Mesodermal cell (in vitro differentiated cells): ENCODE measurements around the gene MED12L.

Source experiments
- H3K27ac ChIP-seq: 2 replicates; pipeline ENCODE4 v1.7.0; 2013; ENCODE audit warnings: mild to moderate bottlenecking, low read depth, low read length, moderate library complexity; ENCODE audit not compliant: severe bottlenecking
- H3K36me3 ChIP-seq: 2 replicates; pipeline ENCODE4 v1.7.1; 2013; ENCODE audit warnings: mild to moderate bottlenecking, low read length, moderate library complexity; ENCODE audit not compliant: control insufficient read depth, insufficient read depth
- H3K4me1 ChIP-seq: one replicate; pipeline ENCODE4 v1.7.1; 2013; ENCODE audit warnings: mild to moderate bottlenecking, low read length; ENCODE audit not compliant: insufficient read depth, control insufficient read depth, poor library complexity, severe bottlenecking
- H3K4me3 ChIP-seq: 2 replicates; pipeline ENCODE4 v1.7.0; 2013; ENCODE audit warnings: low read length, control low read depth, mild to moderate bottlenecking; ENCODE audit not compliant: insufficient read depth, poor library complexity, severe bottlenecking; ENCODE audit errors: extremely low read depth
- H3K9me3 ChIP-seq: 2 replicates; pipeline ENCODE4 v1.7.1; 2013; ENCODE audit warnings: mild to moderate bottlenecking, low read length, moderate library complexity; ENCODE audit not compliant: control insufficient read depth
- WGBS, 2 experiments: methylation state at CpG; one replicate each; pipeline ENCODE4 v1.1.5; 2013; ENCODE audit warnings: missing lambda C conversion rate in 2 of 2; ENCODE audit not compliant: insufficient coverage in 2 of 2; 5-methylcytosine and 5-hydroxymethylcytosine counted together

The MED12L gene

DNA sequence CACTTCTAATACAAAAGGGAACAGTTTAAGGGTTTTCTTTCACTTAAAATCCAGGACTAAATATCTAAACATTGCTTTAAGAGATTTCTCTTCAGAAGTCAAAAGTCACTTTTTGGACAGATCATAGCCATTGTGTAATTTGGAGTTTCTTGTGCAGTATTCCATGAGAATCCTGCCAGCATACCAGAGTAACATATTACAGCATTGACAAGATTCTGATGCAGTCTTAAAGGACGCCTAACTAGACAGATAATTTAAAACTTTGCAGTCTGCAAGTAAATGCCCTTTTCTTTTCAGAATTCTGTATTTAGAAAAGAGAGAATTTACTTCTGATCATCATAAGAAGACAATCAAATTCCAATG, 392.9 kb downstream of the MED12L start:
- H3K27ac ChIP-seq = no peak overlapping the region
- H3K9me3 ChIP-seq = peaks cover 5% of the 10 kb centered on the region
- 100% methylated on average over 1 of the region's 1 CpG; no CpG with 5 or more reads in 1 of the 2 experiments for WGBS, 2 experiments
- no peak overlapping the region for H3K4me3 ChIP-seq
- H3K4me1 ChIP-seq = peaks cover 4% of the 10 kb centered on the region
- H3K36me3 ChIP-seq = no peaks in the 10 kb centered on the region

DNA sequence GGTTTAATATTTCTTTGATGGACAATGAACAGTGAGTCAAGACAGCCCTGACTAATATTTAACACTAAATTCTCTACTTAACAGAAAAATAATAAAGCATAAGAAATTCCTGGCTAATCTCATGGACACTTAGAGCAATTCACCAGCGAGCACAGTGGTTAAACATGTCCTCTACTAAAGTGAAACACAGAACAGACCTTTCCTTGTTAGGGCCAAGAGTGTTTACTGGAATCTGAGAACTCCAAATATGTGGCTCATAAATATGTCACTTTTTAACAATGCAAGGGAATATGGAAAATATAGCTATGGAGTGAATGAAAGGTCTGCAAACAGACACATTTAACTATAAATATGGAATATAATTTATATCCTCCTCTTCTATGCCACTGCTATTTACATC, 394.0 kb downstream of the MED12L start:
- no peak overlapping the region for H3K27ac ChIP-seq
- no peaks in the 10 kb centered on the region for H3K36me3 ChIP-seq
- H3K4me3 ChIP-seq = no peak overlapping the region
- H3K9me3 ChIP-seq = peaks cover 5% of the 10 kb centered on the region
- 40 to 56% methylated on average over 1 of the region's 1 CpG for WGBS, 2 experiments
- peaks cover 4% of the 10 kb centered on the region for H3K4me1 ChIP-seq

DNA sequence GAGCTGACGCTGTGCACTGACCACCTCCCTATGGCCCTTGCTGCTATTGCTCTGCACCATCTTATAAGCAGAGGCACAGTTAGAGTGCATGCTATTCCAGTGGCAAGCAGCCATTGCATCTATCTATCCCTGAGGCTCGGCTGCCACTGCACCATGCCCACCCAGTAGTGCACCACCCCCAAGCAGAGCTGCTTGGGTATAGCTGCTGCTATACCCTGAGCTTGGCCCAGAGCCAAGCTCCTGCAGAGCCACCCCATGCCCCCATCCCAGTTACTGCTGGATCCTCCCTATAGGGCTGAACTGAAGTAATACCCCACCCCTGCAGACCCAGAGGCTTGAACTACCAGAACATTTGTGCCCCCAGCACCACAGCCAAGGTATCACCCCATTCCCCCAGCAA, 395.0 kb downstream of the MED12L start:
- Histone ChIP-seq H3K36me3 (no peaks in the 10 kb centered on the region), H3K4me1 (peaks cover 4% of the 10 kb centered on the region), H3K9me3 (peaks cover 5% of the 10 kb centered on the region), H3K4me3 (no peak overlapping the region), H3K27ac (no peak overlapping the region)
- WGBS, 2 experiments = 83 to 100% methylated on average over 1 to 2 of the region's 2 CpGs

DNA sequence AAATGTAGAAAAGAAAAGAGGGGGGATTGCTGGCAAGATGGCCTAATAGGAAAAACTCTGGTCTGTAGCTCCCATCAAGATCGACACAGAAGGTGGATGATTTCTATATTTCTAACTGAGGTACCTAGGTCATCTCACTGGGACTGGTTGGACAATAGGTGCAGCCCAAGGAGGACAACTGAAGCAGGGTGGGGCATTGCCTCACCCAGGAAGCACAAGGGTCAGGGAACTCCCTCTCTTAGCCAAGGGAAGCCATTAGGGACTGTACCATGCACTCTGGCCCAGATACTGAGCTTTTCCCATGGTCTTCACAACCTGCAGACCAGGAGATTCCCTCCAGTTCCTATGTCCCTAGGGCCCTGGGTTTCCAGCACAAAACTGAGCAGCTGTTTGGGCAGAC, 398.0 kb downstream of the MED12L start:
- no peak overlapping the region for H3K27ac ChIP-seq
- peaks cover 1% of the 10 kb centered on the region for H3K4me1 ChIP-seq
- H3K4me3 ChIP-seq = no peak overlapping the region
- peaks cover 5% of the 10 kb centered on the region for H3K9me3 ChIP-seq
- WGBS, 2 experiments = no CpG with 5 or more reads among the region's 1 CpG
- H3K36me3 ChIP-seq = no peaks in the 10 kb centered on the region

DNA sequence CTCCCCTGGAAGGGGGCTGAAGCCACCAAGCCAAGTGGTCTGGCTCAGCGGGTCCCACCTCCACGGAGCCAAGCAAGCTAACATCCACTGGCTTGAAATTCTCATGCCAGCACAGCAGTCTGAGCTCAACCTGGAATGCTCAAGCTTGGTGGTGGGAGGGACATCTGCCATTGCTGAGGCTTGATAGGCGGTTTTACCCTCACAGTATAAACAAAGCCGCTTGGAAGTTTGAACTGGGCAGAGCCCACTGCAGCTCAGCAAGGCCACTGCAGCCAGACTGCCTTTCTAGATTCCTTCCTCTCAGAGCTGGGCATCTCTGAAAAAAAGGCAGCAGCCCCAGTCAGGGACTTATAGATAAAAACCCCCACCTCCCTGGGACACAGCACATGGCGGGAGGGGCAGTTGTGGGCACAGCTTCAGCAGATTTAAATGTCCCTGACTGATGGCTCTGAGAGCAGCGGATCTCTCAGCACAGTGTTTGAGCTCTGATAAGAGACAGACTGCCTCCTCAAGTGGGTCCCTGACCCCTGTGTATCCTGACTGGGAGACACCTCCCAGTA, 398.6 kb downstream of the MED12L start:
- no peak overlapping the region for H3K4me3 ChIP-seq
- no peak overlapping the region for H3K27ac ChIP-seq
- H3K9me3 ChIP-seq = peaks cover 5% of the 10 kb centered on the region
- 77 to 88% methylated on average over 5 of the region's 6 CpGs for WGBS, 2 experiments
- H3K4me1 ChIP-seq = no peaks in the 10 kb centered on the region
- no peaks in the 10 kb centered on the region for H3K36me3 ChIP-seq
